Measurements from ENCODE around the gene LRRD1.
"Not testable (repeated sequence)": the region's sequence is repeated elsewhere in the genome, so short reads cannot be mapped to it uniquely, and the experiment has no call there.

The LRRD1 gene

DNA sequence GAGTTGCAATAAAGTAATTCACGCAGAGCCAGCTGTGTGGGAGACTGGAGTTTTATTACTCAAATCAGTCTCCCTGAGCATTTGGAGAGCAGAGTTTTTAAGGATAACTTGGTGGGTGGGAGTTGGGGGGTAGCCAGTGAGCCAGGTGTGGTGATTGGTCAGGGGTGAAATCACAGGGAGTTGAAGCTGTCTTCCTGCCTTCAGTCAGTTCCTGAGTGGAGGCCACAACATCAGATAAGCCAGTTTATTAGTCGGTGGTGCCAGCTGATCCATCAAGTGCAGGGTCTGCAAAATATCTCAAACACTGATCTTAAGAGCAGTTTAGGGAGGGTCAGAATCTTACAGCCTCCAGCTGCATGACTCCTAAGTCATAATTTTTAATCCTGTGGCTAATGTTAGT lies 41.4 kb downstream of the LRRD1 start:
- no peak for DNase-seq

DNA sequence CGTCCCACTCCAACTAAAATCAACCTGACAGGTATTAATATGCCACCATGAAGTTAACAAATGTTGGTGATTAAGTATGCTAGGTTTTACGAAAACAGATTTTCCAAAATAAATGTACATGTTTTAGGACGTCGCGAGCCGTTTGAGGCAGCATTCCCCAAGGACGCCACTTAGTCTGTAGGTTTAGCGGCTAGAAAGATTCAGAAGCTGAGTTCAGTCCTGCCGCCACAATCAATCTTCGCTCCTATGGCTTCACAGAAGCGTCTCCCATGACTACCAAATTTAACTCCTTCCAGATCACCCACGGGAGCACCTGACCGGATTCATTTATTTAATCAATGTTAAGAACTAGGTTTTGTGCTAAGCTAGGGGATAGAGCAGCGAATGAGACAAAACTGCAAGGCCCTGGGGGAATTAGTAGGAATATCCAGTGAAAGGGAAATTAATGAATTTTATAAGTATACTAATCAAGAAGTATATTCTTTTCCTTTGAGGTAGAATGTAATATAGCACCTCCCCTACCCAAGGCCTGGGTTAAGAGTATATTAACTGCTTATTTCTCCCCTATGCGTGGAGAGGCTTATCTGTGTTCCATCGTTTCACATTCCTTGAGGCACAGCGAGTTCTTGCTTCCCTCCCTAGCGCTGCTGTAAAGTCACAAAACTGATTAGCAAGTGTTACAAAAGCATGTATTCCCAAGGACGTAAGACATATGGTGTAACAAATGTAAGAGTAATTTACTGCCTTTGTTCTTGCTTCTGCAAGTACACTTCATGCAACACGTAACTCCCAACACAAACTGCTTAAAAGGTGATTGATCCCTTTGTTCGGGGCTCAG lies 43.7 kb downstream of the LRRD1 start:
- no peak for DNase-seq

DNA sequence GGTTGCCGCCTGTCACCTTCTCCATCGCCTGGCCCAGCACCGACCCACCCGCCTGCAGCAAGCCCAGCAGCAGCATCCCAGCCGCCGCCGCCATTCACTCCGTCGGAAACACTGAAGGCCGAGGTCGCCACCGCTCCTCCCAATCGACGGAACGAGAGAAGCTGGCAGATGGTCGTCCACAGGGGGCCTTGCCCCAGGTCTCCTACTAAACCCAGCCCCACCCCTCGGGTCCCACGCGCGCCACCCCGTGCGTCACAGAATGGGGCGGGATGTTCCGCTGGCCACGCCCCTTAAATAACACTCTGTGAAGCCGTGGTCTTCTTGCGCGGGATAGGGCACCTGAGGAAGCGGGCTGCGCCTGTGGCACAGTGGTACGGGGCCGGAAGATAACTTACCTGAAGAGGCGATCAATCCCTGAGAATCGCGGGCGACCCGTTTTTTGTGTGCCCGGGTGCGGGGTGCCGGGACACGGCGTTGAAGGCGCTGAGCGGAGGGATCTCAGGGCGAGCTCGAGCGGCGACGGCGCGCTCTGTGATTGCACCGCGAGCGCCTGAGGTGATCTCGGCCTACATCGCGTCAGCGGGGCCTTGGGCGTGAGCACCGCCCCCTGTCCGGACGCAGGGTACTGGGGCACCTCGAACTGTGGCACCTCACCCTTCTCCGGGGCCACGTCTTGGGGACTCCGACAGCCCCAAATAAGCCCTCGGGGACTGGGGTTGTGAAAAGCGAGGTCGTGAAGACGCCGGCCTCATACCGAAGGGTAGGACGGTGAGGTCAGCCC lies 44.5 kb downstream of the LRRD1 start, which contains the start of gene CYP51A1:
CYP51A1 (minus strand) TSS at position 207 of the 781 bp plus-strand sequence; CDS start at position 94, 113 bp downstream.
- peak; percentile 93 for DNase-seq

DNA sequence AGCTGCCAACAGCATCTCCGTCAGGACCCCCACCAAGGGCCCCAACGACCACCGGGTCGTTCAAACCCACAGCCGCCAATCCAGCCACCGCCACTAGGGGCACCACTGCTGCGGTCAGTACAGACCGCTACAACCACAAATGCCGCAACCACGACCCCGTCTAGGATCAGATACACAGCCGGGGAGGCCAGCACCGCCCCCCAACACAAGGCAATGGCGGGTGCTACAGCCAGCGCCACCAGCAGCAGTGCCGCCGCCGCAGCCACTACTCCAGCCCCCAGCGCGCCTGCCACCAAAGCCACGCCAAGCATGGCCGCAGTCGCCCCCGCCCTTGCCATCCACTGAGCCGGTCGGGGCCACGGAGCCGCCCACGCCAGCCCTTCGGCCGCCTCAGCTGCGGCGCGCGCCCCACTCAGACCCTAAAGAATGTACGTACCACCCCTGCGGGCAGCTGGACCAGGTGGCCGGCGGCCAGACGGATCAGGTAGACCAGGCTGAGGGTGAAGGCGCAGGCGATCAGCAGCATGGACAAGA lies 45.1 kb downstream of the LRRD1 start:
- peak; percentile 54 for DNase-seq

DNA sequence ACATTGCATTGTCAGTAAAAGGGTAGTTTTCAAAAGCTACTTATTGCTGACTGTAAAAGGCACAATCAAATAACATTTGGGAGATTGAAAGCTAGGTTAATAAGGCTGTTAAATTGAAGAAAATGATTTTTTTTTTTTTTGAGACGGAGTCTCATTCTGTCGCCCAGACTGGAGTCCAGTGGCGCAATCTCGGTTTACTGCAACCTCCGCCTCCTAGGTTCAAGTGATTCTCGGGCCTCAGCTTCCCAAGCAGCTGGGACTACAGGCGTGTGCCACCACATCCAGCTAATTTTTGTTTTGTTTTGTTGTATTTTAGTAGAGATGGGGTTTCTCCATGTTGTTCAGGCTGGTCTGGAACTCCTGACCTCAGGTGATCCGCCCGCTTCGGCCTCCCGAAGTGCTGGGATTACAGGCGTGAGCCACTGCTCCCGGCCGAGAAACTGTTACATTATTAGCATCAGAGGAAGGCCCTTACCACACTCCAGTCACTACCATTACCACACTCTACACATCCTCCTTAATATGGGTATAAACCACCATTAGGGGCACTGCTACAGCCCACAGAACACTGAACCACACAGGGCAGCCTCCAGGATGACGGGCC lies 45.7 kb downstream of the LRRD1 start:
- no peak for DNase-seq

DNA sequence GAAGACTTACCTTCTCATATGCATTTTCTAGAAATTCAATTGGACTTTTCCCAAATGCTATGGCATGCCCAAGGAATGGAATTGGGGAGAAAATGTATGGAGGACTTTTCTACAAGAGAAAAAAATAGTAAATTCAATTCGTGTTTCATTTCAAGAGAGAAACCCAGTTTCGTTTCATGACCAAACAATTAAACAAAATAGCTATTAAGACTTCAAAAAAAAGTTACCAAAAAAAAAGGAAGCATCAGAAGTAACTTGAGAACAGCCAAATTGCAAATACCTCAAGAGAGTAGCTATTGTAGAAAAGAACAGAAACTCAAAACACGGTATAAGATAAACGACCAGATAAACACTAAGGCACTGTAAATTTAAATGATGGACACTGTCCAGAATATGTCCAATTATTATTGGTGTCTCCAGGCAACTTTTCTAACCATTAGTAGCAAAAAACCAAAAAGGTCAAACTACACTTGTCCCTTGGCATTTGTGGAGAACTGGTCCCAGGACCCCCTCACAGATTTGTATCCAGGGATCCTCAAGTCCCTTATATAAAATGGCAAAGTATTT lies 47.1 kb downstream of the LRRD1 start:
- no peak for DNase-seq

DNA sequence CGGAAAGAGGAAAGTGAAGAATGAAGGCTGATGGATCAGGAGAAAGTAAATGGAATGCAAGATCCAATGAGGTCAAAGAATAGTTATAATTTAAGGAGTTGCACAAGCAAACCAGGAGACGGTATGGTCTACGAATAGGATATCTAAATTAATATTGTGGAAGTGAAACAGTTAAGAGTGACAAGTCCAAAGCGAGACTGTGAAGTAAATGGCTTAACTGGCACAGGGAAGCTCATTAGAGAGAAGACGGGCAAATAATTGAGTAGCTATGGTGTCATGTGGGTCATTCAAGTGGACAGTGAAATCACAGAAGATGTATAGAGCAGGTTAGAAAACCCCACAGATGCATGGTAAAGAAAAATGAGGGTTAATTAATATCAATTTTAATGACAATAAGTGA lies 47.8 kb downstream of the LRRD1 start:
- no peak for DNase-seq

DNA sequence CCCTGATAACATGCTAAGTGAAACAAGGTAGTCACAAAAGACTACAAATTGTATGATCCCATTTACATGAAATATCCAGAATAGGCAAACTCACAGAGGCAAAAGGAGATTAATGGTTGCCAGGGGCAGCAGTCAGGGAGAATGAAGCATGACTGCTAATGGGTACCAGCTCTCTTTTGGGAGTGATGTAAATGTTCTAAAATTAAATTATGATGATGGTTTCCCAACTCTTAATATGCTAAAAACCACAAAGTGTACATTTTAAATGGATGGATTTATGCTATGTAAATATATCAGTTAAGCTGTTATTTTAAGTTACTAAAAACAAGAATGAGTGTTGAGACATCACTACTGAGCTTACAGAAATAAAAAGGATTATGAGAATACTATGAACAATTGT lies 57.3 kb downstream of the LRRD1 start:
- no peak for DNase-seq

DNA sequence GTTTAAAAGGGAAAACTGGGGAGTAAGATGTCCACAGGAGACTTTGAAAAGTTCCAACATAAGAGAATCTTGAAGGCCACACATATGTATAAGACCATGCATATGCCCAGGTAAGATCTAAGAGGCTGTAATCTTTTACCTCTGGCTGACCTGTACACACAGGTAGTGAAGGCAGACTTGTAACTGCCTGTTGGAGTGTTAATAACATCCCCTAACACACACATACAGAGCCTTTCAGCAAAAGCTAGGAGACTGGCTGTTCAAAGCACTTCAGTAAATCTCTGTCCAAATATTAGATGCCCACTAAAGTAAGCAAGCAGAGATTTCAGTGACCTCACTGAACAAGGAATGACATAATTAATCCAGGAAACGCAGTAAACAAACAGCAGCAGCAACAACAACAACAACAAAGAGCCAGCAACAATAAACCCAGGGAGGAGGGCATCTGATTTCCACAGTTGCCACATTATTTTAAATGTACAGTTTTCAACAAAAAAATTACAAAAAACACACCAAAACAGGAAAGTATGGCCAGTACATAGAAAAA lies 59.7 kb downstream of the LRRD1 start:
- no peak for DNase-seq

DNA sequence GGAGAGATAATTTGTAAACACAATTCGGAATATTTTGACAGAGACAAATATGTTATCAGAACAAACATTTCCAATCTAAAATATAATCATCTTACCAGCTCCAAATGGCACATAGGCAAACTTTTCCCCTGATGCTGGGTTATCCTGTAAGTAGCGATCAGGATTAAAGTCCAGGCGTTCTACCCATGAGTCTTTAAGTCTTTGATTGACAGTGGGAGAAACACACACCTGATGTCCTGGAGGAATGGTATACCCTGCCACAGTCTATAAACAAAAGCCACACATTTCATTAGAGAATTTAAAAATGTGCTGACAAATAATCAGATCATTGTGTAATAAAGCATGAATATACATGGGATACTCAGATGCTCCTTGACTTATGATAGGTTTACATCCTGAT lies 62.0 kb downstream of the LRRD1 start:
- DNase-seq, result no peak

DNA sequence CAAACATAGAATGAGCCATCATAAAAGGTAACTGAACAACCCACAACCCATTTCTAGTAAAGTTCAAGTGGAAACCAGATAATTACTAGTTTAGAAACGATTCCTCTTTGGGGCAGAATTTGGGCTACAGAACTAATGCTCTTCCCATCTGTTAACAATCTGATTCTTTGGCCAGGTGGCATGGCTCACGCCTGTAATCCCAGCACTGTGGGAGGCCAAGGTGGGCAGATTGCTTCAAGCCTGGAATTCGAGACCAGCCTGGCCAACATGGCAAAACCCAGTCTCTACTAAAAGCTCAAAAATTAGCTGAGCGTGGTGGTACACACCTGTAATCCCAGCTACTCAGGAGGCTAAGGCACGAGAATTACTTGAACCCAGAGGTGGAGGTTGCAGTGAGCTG lies 63.1 kb downstream of the LRRD1 start:
- no peak for DNase-seq

DNA sequence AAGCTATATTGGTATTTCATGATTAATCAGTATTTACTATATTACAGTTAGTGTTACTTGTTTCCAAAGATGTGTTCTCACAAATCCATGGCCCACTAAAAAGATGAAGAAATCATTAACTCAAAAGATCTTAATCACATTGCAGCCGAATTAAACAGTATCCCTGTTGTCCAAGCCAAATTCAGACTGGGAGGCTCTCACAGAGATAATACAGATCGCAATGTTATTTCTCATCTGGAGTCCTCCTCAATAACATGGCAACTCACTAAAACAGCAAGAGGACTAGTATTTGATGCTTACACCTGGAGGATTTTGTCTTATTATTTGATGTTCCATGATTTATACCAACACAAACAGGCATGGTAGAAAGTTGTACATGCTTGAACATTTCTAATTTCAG lies 68.1 kb downstream of the LRRD1 start:
- no peak for DNase-seq

DNA sequence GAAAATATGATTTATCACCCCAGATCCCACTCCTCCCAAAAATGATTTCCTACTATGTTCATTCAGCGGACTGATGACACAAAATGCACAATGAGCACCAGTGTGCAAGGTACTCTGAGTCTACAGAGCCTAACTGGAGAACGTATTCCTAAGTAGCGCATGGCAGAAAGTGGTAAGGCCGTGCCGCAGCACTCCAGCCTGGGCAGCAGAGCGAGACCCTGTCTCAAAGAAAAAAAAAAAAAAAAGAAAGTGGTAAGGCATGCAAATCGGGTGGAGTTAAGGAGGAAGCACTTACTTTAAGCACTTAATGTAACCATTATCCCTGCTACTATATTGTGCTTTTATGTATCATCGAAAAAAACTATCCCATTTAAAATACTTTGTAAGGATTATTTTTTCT lies 70.1 kb downstream of the LRRD1 start:
- no peak for DNase-seq

DNA sequence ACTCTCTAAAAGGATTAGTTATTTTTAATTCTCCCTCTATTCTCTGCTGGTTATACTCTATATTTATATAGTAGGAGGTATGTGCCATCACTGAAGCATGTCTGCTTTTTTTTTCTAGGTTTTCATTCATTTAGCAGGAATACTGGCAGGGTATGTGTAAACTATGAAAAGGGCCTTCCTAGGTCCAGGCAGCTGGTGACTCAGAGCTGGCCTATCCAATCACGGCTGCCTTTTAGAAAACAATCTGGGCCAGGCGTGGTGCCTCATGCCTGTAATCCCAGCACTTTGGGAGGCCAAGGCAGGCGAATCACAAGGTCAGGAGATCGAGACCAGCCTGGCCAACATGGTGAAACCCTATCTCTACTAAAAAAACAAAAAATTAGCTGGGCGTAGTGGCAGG lies 76.1 kb downstream of the LRRD1 start:
- DNase-seq, result not testable (repeated sequence)

DNA sequence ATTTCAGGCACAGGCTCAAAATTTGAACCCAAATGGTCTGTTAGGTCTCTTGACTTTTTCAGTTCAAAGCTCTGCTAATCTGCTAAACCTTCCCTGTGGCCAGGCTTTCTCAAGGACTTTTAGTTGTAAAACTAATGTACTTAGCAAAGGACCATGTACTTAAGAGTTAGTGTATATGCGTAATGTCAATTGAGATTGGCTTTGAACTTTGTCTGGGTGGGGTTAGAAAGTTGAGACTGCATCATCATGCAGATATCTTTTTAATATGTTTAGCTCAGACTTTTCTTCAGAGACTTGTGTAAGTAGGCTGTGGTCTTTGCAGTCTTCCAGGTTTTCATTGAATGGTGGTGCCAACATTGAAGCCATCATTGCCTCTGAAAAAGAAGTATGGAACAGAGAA lies 78.4 kb downstream of the LRRD1 start:
- DNase-seq, result no peak

DNA sequence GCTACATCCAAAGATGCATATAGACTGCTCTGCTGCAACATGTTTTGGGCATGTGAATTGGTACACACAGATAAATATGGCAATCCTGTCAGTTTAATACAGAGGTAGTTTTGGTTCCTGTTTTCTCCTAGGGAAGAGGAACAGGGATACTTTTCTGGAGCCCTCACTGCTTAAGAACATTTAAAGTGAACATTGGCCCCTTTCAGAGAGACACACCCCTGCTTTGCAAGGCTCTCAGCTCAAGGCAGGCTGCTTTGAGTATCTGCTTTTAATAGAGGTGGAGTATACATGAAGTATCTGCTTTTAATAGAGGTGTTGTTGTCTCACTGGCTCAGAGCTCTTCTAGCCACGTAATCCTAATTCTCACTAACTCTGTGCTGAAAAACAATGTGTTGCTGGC lies 83.6 kb downstream of the LRRD1 start:
- DNase-seq, result no peak

All from stimulated activated CD4-positive, alpha-beta T cell treated with anti-CD3 and anti-CD28 coated beads, Interleukin-4, amount 100 ng/mL, for 24 hours (primary cell).